Measurements from ENCODE around the gene POLRMT.

DNA sequence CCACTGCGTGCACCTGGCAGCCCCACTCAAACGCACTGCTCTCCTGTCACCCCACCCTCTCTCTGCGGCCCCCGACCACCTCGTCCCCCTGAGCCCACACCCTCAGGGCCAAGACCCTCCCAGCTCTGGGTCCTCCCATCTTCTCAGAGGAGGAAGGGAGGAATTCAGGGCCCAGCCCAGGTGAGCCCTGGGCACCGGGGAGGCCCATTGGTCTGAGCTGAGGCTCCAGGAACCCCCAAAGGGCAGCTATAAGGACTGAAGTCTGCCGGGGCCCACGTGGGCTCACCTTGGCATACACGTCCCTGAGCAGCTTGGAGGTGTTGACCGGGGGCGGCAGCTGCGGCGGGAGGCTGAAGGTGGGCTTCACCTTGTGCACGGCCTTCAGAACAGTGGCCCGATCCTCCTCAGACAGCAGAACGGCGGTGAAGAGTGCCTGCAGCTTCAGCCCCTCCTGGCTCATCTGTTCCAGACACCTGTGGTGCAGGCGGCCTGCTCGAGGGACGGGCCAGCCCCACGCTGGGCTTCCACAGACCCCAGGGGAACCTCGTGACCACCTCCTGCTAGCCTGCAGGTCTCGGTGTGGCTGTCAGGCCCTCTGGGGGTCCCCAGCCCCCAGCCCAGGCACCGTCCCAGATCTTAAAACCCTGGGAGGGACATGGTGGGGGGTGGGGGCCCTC is 8.8 kb downstream of the POLRMT start:
- TF ChIP-seq, protein P1, sequence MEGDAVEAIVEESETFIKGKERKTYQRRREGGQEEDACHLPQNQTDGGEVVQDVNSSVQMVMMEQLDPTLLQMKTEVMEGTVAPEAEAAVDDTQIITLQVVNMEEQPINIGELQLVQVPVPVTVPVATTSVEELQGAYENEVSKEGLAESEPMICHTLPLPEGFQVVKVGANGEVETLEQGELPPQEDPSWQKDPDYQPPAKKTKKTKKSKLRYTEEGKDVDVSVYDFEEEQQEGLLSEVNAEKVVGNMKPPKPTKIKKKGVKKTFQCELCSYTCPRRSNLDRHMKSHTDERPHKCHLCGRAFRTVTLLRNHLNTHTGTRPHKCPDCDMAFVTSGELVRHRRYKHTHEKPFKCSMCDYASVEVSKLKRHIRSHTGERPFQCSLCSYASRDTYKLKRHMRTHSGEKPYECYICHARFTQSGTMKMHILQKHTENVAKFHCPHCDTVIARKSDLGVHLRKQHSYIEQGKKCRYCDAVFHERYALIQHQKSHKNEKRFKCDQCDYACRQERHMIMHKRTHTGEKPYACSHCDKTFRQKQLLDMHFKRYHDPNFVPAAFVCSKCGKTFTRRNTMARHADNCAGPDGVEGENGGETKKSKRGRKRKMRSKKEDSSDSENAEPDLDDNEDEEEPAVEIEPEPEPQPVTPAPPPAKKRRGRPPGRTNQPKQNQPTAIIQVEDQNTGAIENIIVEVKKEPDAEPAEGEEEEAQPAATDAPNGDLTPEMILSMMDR (IDR thresholded peaks at IDR 0.05): no peak
- TF ChIP-seq POLR2A (IDR thresholded peaks at IDR 0.05): no peak
